Activated CD8-positive, alpha-beta memory T cell treated with anti-CD3 and anti-CD28 coated beads, Interleukin-2, amount 50 U/mL, for 24 hours (primary cell): Measurements from ENCODE around the gene RFNG.

ENCODE experiments used
- DNase-seq: peaks from one replicate; pipeline ENCODE4 v3.0.0-alpha.2; 2020; ENCODE audit errors: extremely low read depth

RFNG gene

GRCh38 chr17:82089723-82090548 lies 38.3 kb upstream of the RFNG start:
- DNase-seq: no peak

GRCh38 chr17:82088838-82089722 lies 37.5 kb upstream of the RFNG start:
- DNase-seq: no peak

- DNase-seq: no peak
Observed at GRCh38 chr17:82087961-82088837, 36.6 kb upstream of the RFNG start.

GRCh38 chr17:82086941-82087906 lies 35.6 kb upstream of the RFNG start:
- DNase-seq: no peak

GRCh38 chr17:82085931-82086764 lies 34.5 kb upstream of the RFNG start:
- DNase-seq: no peak

- DNase-seq: no peak
Observed at GRCh38 chr17:82085031-82085861, 33.6 kb upstream of the RFNG start.

- no peak for DNase-seq
Observed at GRCh38 chr17:82084373-82085030, 32.9 kb upstream of the RFNG start.

- no peak for DNase-seq
Observed at GRCh38 chr17:82083533-82084359, 32.1 kb upstream of the RFNG start.

GRCh38 chr17:82083009-82083408 lies 31.4 kb upstream of the RFNG start:
- DNase-seq: no peak

- DNase-seq: no peak
Observed at GRCh38 chr17:82082456-82082855, 30.8 kb upstream of the RFNG start.

- DNase-seq: no peak
Observed at GRCh38 chr17:82081966-82082365, 30.4 kb upstream of the RFNG start.

- no peak for DNase-seq
Observed at GRCh38 chr17:82081546-82081945, 29.9 kb upstream of the RFNG start.

- no peak for DNase-seq
Observed at GRCh38 chr17:82080789-82081464, 29.3 kb upstream of the RFNG start.

- DNase-seq: no peak
Observed at GRCh38 chr17:82080048-82080788, 28.6 kb upstream of the RFNG start.

- no peak for DNase-seq
Observed at GRCh38 chr17:82079001-82079677, 27.5 kb upstream of the RFNG start.

- DNase-seq: no peak
Observed at GRCh38 chr17:82078433-82078832, 26.8 kb upstream of the RFNG start.
